RCC 7860 (cell line): ENCODE data around the gene IFT52.
"Not testable (repeated sequence)": the region's sequence is repeated elsewhere in the genome, so short reads cannot be mapped to it uniquely, and the experiment has no call there.

Experiments
- DNase-seq: peaks from one replicate; pipeline ENCODE4 v3.0.0-alpha.2; 2015; ENCODE audit warnings: low spot score
- FAIRE-seq: peaks from 2 replicates; lab custom pipeline; 2012; peaks lifted over from hg19 to GRCh38; lab: Jason Lieb, UNC

IFT52 gene

DNA sequence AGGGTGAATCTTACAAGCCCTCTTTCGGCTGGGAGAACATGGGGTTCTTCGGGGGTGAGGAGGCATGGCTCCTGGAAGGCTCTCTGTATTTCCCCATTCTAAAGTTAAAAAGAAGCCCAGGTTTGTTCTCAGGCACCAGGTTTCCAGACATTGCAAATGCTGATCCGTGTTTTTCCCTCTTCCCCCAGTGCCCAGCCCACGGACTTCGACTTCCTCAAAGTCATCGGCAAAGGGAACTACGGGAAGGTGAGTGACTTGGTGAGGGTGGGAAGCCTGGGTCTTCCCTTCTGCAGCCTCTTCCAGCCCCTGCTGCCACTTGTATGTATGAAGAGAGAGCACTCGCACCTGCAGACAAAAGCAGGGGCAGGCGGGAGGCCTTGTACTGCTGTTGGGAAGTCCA, 23.3 kb upstream of the IFT52 start:
- FAIRE-seq (no peak), DNase-seq (no peak)

DNA sequence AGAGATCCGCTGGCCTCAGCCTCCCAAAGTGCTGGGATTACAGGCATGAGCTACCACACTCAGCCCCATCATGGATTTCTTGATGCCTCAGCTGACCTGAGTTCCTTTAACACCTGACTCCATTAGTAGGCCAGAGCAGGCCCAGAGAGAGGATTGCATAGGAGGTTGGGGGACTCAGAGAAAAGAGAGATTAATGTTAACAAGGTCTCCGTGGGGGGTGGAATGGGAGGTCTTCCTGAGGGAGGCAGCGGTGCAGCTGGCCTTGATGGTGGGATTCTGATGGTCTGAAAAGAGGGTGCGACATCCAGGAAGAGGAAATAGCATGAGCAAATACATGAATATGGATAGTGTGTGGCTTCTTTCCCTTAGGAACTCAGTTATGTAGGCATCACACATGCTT, 22.0 kb upstream of the IFT52 start:
- FAIRE-seq: no peak
- DNase-seq: no peak

DNA sequence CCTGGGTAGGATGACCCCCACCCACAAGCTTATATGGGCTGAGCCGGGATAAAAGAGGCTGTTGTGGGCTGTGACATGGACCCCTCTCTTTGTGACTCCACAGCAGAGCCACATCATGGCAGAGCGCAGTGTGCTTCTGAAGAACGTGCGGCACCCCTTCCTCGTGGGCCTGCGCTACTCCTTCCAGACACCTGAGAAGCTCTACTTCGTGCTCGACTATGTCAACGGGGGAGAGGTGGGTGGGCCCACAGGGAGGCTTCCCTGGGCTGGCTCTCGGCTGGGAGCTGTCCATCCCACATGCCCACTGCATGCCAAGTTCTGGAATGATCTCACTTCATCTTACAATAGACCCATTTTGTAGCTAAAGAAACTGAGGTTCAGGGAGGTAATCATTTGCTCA, 21.5 kb upstream of the IFT52 start:
- DNase-seq: no peak
- no peak for FAIRE-seq

DNA sequence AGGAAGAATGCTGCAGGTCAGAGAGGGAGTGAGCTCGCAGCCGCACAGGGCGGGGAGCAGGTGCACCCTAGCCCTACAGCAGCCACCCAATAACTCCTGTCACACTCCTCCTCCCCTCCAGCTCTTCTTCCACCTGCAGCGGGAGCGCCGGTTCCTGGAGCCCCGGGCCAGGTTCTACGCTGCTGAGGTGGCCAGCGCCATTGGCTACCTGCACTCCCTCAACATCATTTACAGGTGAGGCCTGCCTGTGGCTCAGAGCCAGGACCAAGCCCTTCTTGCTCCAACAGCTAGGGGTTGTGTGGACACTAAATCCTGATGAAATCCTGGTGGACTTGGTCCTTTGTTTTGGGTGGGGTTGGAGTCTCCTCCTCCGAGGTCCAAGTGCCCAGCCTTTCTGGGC, 20.2 kb upstream of the IFT52 start:
- FAIRE-seq (no peak), DNase-seq (no peak)

DNA sequence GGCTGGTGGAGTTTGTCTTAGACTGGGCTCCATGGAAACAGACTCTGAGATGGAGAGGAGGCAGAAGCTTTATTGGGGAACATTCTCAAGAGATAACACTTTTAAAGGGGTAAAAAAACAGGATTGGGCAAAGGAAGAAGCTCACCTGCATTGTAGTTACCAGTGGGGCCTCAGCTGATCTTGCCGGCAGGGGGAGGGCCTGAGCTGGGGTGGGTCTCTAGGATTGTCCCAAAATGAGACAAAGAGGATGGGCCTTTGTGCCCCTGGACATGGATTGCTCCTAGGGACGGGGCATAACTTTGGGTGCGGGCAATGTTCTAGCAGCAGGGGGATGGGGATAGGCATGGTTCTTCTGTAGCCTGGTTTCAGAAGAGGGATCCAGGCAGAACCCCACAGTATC, 19.4 kb upstream of the IFT52 start:
- DNase-seq (no peak), FAIRE-seq (no peak)

DNA sequence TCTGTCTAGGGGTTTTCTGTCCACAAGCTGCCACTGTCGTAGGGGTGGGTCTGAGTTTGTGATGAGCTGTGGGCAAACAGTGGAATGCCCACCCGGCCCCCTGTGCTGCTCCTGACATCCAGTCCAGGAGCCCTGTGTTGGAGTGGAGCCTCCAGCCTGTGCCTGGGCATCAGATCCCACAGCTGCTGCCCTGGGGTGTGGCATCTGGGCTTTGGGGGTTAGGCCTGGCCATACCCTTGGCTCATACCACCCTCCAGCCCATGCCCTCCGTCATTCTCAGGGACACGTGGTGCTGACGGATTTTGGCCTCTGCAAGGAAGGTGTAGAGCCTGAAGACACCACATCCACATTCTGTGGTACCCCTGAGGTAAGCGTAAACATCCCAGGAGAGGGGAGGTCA, 19.0 kb upstream of the IFT52 start:
- DNase-seq (no peak), FAIRE-seq (no peak)

DNA sequence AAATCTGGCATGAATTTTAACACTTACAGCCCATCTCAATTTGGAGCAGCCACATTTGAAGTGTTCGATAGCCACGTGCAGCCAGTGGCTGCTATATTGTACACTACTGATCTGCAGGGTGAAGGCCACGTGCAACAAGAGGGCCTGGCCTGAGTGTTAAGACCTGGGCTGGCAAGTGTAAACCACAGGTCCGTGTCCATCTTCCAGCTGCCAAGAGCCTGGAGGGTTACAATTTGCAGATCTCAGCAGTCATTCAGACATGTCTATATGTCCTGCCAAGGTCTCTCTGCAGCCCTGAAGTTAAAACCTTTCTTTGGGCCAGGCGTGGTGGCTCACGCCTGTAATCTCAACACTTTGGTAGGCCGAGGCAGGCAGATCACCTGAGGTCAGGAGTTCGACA, 17.8 kb upstream of the IFT52 start:
- FAIRE-seq (no peak), DNase-seq (no peak)

DNA sequence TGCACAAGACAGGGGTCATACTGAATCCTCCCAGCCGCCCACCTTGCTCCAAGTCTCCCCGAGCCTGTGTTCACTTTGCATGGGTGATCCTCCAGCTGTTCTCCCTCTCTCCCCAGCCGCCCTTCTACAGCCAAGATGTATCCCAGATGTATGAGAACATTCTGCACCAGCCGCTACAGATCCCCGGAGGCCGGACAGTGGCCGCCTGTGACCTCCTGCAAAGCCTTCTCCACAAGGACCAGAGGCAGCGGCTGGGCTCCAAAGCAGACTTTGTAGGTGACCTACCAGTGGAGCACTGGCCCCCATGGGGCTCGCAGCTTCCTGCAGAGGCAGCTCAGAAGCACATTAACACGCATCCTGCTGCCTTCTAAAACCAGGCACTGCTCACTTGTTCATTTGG, 14.6 kb upstream of the IFT52 start:
- FAIRE-seq (no peak), DNase-seq (no peak)

DNA sequence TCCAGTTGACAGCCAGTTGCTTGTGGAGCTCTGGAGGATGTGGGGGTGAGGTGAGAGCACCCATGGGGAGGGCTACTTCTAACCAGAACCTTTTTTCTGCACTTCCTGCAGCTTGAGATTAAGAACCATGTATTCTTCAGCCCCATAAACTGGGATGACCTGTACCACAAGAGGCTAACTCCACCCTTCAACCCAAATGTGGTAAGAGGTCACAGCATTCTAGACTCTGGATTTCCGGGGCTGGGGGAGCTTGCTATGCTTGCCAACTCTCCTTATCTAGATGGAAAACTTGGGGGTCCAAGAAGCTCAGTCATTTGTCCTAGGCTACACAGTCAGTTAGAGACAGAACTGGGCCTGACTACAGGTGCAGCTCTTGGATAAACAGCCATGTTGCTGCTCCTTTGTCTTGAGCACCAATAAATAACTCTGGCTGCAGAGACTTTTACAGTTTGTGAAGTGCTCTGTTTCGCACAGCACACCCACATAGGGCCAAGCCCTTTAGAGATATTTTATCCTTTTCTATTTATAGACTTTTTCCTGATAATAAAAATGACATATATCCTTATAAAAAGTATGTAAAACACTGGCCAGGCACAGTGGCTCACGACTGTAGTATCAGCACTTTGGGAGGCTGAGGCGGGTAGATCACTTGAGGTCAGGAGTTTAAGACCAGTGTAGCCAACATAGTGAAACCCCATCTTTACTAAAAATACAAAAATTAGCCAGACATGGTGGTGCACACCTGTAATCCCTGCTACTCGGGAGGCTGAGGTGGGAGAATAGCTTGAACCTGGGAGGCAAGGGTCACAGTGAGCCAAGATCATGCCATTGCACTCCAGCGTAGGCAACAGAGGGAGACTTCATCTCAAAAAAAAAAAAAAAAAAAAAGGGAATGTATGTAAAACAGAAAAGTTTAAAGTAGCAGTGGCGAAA, 10.6 kb upstream of the IFT52 start:
- FAIRE-seq (no peak), DNase-seq (no peak)

- FAIRE-seq: no peak
- no peak for DNase-seq
Measured at GRCh38 chr20:43583133-43583864, 7.4 kb upstream of the IFT52 start.

- peak; percentile 95 for FAIRE-seq
Measured at GRCh38 chr20:43583982-43584432, 6.7 kb upstream of the IFT52 start.

GRCh38 chr20:43584448-43585136, 6.1 kb upstream of the IFT52 start:
- peak; percentile 86 for DNase-seq
- peak; percentile 51 for FAIRE-seq

More at GRCh38 chr20:43583982-43584432, 6.7 kb upstream of the IFT52 start:
- DNase-seq: peak; percentile 97

DNA sequence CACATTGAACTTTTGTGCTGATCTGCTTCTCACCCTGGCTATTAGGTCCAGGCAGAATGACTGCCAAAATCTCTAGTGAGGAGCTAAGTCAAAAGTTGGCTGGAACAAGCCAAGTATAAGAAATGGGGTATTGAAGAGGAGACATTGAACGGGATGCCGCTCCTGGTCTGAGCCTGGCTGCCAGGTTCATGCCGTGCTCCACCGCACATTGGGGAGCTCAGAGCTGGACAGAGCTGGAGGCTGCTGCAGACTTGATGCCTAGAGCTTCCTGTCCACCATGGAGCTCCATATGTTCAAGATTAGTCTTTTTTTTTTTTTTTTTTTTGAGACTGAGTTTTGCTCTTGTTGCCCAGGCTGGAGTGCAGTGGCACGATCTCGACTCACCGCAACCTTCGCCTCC, 4.1 kb upstream of the IFT52 start:
- no peak for DNase-seq
- FAIRE-seq: no peak

DNA sequence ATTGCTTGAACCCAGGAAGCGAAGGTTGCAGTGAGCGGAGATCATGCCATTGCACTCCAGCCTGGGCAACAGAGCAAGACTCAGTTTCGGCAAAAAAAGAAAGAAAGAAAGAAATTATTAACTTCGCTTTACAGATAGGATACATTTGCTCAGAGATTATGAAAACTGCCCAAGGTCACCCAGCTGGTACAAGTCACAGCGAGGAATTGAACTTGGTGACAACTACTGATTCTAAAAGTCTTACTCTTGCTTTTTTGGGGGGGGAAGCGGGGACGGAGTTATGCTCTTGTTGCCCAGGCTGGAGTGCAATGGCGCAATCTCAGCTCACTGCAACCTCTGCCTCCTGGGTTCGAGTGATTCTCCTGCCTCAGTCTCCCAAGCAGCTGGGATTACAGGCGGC, 2.2 kb upstream of the IFT52 start:
- FAIRE-seq: not testable (repeated sequence)

GRCh38 chr20:43590036-43590391, 723 bp upstream of the IFT52 start:
- FAIRE-seq (no peak), DNase-seq (no peak)

More for the DNA sequence above, 2.2 kb upstream of the IFT52 start:
- DNase-seq: not testable (repeated sequence)

DNA sequence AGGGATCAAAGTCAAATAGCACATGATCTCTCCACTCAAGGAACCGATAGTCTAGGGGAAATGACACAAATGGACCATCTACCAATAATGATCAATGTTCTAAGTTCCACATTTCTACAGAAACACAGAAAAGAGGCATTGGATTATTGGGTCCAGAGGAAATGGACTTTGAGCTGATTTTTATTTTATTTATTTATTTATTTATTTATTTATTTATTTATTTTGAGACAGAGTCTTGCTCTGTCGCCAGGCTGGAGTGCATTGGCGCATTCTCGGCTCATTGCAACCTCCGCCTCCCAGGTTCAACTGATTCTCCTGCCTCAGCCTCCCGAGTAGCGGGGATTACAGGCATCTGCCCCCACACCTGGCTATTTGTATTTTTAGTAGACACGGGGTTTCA, 11.2 kb downstream of the IFT52 start:
- not testable (repeated sequence) for FAIRE-seq, DNase-seq

GRCh38 chr20:43603124-43603523, 12.4 kb downstream of the IFT52 start:
- no peak for DNase-seq
- FAIRE-seq: no peak

- DNase-seq: no peak
- no peak for FAIRE-seq
Measured at GRCh38 chr20:43605715-43606114, 15.0 kb downstream of the IFT52 start.

DNA sequence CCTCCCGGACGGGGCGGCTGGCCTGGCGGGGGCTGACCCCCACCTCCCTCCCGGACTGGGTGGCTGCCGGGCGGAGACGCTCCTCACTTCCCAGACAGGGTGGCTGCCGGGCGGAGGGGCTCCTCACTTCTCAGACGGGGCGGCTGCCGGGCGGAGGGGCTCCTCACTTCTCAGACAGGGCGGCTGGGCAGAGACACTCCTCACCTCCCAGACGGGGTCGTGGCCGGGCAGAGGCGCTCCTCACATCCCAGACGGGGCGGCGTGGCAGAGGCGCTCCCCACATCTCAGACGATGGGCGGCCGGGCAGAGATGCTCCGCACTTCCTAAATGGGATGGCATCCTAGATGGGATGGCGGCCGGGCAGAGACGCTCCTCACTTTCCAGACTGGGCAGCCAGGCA, 16.5 kb downstream of the IFT52 start:
- DNase-seq, FAIRE-seq: not testable (repeated sequence)

DNA sequence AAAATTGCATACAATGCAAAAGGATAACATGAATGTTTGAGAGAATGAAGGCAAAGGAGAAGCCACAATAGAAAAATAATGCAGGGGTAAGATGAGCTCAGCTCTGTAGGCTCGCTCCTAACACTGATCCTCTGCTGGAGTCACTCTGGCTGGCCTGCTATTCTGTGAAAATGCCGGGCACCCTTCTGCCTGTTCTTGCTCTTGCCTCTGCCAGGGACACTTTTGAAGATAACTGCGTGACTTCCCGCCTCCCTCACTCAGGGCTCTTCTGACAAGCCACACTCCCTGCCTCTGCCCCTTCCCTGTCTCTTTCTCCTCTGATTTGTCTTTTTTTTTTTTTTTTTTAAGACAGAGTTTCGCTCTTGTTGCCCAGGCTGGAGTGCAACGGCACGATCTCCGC, 40.9 kb downstream of the IFT52 start:
- FAIRE-seq (no peak), DNase-seq (no peak)

DNA sequence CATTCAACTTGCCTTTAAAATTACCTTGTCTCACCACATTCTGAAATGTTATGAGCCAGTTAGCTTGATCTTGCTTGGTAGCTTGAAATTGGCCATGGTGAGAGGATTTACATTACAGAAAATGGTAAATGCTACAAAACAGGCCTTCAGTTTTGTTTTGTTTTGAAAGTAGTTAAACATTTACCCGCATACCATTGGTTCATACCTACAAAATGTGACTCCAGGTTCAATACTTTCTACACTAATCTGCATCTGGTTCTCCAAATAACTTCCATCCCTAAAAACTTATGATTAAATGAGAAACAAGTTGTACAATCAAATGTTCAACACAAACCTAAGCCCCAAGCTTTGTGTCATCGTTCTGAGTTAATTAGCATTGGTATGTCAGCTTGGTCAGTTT, 45.7 kb downstream of the IFT52 start:
- FAIRE-seq: no peak
- DNase-seq: no peak
